GM18907 (cell line): Measurements from ENCODE around the gene SPDYE3.

Experiments
- ATAC-seq: cut with Tn5 transposase; IDR thresholded peaks from one replicate; pipeline ENCODE4 v1.9.1; 2021; ENCODE audit warnings: mild to moderate bottlenecking, moderate library complexity; ENCODE audit not compliant: unreplicated experiment

The SPDYE3 gene

GRCh38 chr7:100369105-100369504 lies 61.6 kb downstream of the SPDYE3 start:
- ATAC-seq: peak; percentile 64

DNA sequence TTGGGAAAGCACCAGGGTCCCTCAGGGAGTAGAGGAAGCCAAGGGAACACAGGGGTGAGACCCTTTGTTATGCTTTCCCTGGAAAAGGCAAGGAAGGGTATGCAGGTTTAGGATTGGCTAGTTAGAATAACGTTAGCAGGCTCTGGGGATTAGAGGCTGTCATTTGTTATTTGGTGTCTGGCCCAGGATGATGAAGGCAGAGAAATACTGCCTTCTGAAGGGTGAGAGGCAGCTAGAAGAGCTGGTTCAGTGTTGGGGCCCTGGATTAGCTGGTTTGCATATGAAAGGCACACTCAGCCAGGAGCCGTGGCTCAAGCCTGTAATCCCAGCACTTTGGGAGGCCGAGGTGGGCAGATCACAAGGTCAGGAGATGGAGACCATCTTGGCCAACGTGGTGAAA lies 62.8 kb downstream of the SPDYE3 start:
- no peak for ATAC-seq

GRCh38 chr7:100370746-100371145 lies 63.2 kb downstream of the SPDYE3 start:
- no peak for ATAC-seq

DNA sequence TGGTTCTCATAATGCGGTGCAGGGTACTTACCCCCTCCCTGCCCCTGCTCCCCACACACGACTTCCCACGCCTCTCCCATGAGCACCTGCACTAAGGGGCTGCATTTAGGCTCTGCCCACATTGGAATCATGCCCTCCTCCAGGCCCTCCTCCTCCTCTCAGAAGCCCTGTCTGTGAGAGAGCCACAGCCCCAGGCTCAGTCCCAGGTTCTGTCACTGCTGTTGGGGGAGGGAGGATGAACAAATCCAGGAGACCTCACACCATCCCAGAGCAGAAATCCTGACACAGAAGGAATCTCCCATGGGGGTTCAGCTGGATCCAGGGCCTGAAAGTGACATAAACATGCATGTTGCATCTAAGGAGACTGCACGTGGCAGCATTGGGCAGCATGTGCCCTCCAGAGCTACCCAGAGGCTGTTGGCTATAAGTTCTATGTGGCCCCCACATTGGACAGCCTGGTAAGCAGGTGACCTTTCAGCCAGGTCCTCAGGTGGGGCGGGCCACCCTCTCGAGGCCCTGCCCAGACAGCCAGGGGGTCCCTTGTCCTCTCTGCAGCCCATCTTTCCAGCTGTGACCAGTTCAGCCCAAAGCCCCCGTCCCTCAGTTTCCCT lies 64.2 kb downstream of the SPDYE3 start:
- ATAC-seq: no peak
